Gastrocnemius medialis (tissue), 4 donors: ENCODE data around the gene SREBF2.

ENCODE experiments used
- CTCF ChIP-seq, 5 experiments: fragments of 450-650 bp in 3 of 5; fragments of 200-600 bp in 2 of 5; sonication (generic) in 2 of 5; IDR thresholded peaks in 4 of 5; conservative IDR thresholded peaks in 1 of 5; 1 replicate in 4 of 5; 2 replicates in 1 of 5; pipeline ENCODE4 v1.5.1; 2016 to 2019; ENCODE audit warnings: antibody characterized with exemption in 5 of 5, mild to moderate bottlenecking in 3 of 5, moderate library complexity in 3 of 5
- POLR2A ChIP-seq, 2 donors: fragments of 450-650 bp; IDR thresholded peaks; one replicate each; pipeline ENCODE4 v1.6.1; 2017; ENCODE audit warnings: antibody characterized with exemption in 2 of 2, mild to moderate bottlenecking in 2 of 2, moderate library complexity in 2 of 2

GRCh38 chr22:41880653-41881052, 47.7 kb downstream of the SREBF2 start:
- TF ChIP-seq CTCF (IDR thresholded peaks at IDR 0.05 in 4 of 5, conservative IDR thresholded peaks at IDR 0.05 in 1 of 5), result no peak
- no peak for TF ChIP-seq POLR2A (IDR thresholded peaks at IDR 0.05)
